GM10248 (cell line): Measurements from ENCODE around the gene F7.

Experiments
- CTCF ChIA-PET: fragments of 300-600 bp; sonication (Branson Sonifier 250); formaldehyde crosslinking; extraction: SDS; loops from one replicate; lab custom pipeline; 2021; ENCODE audit warnings: antibody characterized with exemption; lab: Yijun Ruan, JAX
- POLR2A ChIA-PET: fragments of 350-650 bp; sonication (Branson Sonifier 250); formaldehyde crosslinking; extraction: SDS; loops from one replicate; lab custom pipeline; 2020; ENCODE audit warnings: antibody characterized with exemption; lab: Yijun Ruan, JAX
- DNase-seq: peaks from one replicate; pipeline ENCODE4 v3.0.0; 2012; ENCODE audit errors: extremely low spot score
- TF ChIP-seq, protein P1 (sequence below): IDR thresholded peaks from 2 replicates; pipeline ENCODE4 v1.5.1; 2012; ENCODE audit warnings: mild to moderate bottlenecking, low read depth; ENCODE audit errors: extremely low read depth, missing control alignments, control extremely low read depth

The F7 gene

DNA sequence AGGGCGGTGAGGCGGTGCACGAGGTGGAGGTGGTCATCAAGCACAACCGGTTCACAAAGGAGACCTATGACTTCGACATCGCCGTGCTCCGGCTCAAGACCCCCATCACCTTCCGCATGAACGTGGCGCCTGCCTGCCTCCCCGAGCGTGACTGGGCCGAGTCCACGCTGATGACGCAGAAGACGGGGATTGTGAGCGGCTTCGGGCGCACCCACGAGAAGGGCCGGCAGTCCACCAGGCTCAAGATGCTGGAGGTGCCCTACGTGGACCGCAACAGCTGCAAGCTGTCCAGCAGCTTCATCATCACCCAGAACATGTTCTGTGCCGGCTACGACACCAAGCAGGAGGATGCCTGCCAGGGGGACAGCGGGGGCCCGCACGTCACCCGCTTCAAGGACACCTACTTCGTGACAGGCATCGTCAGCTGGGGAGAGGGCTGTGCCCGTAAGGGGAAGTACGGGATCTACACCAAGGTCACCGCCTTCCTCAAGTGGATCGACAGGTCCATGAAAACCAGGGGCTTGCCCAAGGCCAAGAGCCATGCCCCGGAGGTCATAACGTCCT is 43.4 kb downstream of the F7 start:
- TF ChIP-seq, protein P1, sequence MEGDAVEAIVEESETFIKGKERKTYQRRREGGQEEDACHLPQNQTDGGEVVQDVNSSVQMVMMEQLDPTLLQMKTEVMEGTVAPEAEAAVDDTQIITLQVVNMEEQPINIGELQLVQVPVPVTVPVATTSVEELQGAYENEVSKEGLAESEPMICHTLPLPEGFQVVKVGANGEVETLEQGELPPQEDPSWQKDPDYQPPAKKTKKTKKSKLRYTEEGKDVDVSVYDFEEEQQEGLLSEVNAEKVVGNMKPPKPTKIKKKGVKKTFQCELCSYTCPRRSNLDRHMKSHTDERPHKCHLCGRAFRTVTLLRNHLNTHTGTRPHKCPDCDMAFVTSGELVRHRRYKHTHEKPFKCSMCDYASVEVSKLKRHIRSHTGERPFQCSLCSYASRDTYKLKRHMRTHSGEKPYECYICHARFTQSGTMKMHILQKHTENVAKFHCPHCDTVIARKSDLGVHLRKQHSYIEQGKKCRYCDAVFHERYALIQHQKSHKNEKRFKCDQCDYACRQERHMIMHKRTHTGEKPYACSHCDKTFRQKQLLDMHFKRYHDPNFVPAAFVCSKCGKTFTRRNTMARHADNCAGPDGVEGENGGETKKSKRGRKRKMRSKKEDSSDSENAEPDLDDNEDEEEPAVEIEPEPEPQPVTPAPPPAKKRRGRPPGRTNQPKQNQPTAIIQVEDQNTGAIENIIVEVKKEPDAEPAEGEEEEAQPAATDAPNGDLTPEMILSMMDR: no peak
- CTCF ChIA-PET: no interaction called here
- DNase-seq: no peak
- POLR2A ChIA-PET: no interaction called here

DNA sequence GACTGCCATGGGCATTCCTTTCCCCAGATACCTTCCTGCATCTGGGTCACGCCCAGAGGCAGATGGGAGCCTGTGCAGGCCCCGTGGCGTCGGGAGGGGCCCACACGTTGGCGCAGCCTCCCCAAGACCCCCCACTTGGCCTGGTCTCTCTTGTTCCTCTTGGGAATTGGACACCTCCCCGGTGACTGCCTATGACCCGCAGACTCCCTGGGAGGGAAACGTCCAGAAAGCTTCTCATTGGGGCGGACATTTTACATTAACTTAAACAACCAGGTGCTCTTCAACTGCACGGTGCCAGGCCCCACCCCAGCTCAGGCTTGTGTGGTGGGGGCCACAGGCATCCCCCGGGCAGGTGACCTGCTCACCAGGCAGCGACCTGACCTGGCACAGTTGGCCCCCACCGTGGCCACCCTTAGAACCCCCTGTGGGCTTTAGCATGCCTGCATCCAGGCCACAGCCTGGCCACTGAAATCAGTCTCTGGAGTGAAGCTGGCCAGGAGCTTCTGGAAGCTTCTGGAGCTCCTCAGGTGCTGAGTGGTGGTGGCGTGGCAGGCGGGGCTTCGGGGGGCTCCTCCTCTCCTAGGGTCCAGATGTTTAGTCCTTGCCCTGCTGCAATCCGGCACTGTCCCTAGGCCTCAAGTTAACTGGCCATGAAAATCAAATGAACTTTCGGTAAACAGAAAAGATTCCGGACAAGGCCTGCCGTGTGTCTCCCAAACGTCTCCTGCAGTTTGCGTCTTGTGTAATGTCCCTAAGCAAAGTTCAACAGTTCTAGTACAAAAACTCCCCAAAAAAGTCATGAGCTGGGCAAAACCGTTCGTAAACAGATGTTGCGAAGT is 44.3 kb downstream of the F7 start:
- DNase-seq: no peak
- TF ChIP-seq, protein P1: no peak
- CTCF ChIA-PET: no interaction called here
- POLR2A ChIA-PET: no interaction called here

DNA sequence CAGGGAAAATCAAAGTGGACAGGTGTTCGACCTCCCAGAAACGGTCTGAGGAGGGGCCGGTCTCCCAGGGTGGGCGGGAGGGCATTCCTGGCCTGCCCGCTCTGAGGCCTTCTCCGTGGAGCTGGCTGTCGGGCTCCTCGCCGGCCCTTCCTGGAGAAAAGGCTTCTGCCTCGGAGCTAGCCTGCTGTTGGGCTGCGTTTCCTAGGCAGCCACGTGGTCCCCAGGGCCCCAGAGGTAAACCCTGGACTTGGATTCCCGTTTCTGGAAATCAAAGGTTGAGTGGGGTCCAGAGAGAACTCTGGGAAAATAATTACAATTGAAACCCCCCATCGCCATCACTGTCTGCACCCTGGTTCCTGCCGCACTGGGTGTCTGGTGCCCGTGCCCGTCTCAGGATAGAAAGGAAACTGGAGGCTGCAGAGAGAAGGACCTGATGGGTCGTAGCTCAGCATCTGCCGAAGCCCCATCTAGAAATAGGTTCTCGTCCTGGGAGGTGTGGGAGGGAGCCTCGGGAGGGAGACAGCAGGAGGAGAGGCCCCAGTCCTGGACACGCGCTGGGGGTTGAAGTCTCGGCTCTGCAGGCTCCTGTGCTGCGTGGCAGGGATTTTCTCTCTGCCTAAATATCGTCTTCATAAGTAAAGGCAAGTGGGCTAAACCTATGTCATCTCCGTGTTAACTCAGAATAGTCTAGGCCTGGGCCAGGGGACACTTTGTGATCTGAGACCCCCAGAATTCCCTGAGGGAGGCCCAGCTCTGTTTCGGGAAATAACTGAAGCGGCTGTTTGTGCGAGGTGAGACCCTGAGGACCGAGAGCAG is 45.2 kb downstream of the F7 start:
- TF ChIP-seq, protein P1: no peak
- CTCF ChIA-PET: no interaction called here
- POLR2A ChIA-PET: no interaction called here
- DNase-seq: no peak

DNA sequence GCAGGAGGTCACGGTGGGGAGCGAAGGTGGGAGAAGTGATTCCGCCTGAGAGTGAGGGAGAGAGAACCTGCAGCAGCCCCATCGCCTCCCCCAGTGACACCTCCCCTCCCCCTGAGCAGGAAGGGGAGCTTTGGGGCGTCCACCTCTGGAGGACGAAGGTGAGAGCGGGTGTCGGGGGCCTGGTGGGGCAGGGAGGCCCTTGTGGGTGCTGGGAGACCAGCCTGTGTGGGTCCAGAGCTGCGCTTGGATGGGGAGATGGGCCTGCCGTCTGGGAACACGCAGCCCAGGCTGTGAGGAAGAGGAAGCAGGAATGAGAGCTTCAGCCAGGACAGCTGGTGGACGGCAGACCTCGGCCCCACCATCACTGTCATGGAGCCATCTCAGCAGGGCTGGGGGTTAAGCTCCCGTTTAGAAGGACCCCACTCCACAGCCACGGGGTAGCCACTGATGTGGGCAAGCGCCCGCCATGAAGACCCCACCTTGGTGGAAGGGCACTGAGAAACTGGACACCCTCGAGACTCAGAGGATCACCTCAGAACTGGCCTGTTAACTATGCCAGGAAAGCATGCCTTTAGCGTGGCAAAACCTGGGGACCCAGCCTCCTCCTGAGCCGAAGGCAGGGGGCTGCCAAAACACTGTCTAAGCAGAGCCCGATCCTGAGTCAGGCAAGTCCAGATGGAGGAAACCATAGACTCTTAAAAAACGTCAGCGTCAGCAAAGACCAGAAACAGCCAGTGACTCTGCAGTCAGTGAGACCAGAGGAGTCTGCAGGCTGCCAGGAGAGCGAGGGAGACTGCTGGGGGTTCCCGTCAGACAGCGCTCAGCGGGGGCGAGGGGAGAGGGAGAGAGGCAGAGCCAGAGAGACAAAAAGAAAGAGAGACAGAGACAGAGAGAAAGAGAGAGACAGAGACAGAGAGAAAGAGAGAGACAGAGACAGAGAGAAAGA is 46.4 kb downstream of the F7 start:
- no peak for DNase-seq
- POLR2A ChIA-PET: no interaction called here
- CTCF ChIA-PET: no interaction called here
- TF ChIP-seq, protein P1: no peak

DNA sequence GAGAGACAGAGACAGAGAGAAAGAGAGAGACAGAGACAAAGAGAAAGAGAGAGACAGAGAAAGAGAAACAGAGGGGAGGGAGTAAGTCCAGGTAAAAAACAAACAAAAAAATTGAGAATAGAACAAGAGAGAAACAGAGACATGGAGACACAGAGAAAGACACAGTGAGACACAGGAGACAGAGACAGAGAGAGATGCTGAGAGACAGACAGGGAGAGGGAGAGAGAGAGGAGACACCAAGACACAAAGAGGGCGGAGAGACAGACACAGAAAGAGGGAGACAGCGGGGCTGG is 47.0 kb downstream of the F7 start:
- TF ChIP-seq, protein P1: no peak
- ChIA-PET CTCF (no interaction called here), POLR2A (no interaction called here)
- DNase-seq: no peak
